Hindlimb muscle (tissue), 1 donor: ENCODE data around the gene SMIM27. TPM values are rescaled to one million over a fixed set of nuclear protein-coding genes. Genes with fewer than 3 reads are reported as not detected.

Source experiments
- polyA plus RNA-seq: library from polyadenylated mRNA; unstranded; fragments of 120-200 nt; gene quantifications from one replicate; pipeline ENCODE4 v1.2.1, GENCODE V29; 2013; ENCODE audit not compliant: insufficient read length

The SMIM27 gene
- polyA plus RNA-seq, 1 donor, result 10.7 TPM

Other genes with a start within 250 kb of the SMIM27 start
- 24.0 TPM for gene ACO1, start 167.7 kb upstream of the SMIM27 start, polyA plus RNA-seq
- 6.9 TPM for gene RIGI, start 26.1 kb upstream of the SMIM27 start, polyA plus RNA-seq
- 16.7 TPM for gene TOPORS, start 259 bp downstream of the SMIM27 start, polyA plus RNA-seq
- gene NDUFB6, start 20.8 kb downstream of the SMIM27 start, polyA plus RNA-seq, result 62.8 TPM
- 0.05 TPM for gene TAF1L, start 83.3 kb downstream of the SMIM27 start, polyA plus RNA-seq
- gene TMEM215, start 231.2 kb downstream of the SMIM27 start, polyA plus RNA-seq, result 1.4 TPM